Muscle layer of duodenum (tissue), 2 donors: ENCODE data around the gene PTER.

ENCODE experiments used
- H3K27ac ChIP-seq: one replicate; pipeline ENCODE4 v1.7.0; 2013; ENCODE audit warnings: mild to moderate bottlenecking, low read length
- H3K27me3 ChIP-seq: one replicate; pipeline ENCODE4 v1.7.0; 2013; ENCODE audit warnings: low read depth, mild to moderate bottlenecking, control low read depth, low read length
- H3K36me3 ChIP-seq, 2 donors: one replicate each; pipeline ENCODE4 v1.7.0; 2013; ENCODE audit warnings: low read length in 2 of 2, control low read depth in 1 of 2, mild to moderate bottlenecking in 1 of 2; ENCODE audit not compliant: insufficient read depth in 2 of 2, control insufficient read depth in 1 of 2
- H3K4me1 ChIP-seq, 2 donors: one replicate each; pipeline ENCODE4 v1.7.0; 2013; ENCODE audit warnings: low read length in 2 of 2, mild to moderate bottlenecking in 2 of 2, control low read depth in 1 of 2, moderate library complexity in 1 of 2; ENCODE audit not compliant: insufficient read depth in 2 of 2, control insufficient read depth in 1 of 2
- H3K4me3 ChIP-seq, 2 donors: one replicate each; pipeline ENCODE4 v1.7.0; 2013; ENCODE audit warnings: low read length in 2 of 2, low read depth in 1 of 2, mild to moderate bottlenecking in 1 of 2
- H3K9me3 ChIP-seq, 2 donors: one replicate each; pipeline ENCODE4 v1.7.0; 2013; ENCODE audit warnings: low read length in 2 of 2, control low read depth in 1 of 2, mild to moderate bottlenecking in 1 of 2; ENCODE audit not compliant: control insufficient read depth in 1 of 2
- donor health status: healthy.

PTER gene

DNA sequence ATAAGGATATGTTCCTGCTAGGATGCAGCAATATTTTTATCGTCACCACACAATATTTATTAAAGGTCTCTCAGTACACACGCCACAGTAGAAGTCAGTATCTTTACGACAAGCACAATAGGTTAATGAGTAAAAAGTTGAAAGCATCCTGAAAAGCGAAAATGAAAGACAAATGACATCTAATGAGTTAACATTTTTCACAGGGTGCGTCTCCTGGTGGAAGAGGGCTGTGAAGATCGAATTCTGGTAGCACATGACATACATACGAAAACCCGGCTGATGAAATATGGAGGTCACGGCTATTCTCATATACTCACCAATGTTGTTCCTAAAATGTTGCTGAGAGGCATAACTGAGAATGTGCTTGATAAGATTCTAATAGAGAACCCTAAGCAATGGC is 74.0 kb downstream of the PTER start:
- H3K9me3 ChIP-seq = no peaks in the 10 kb centered on the region
- H3K27ac ChIP-seq = no peak overlapping the region
- H3K36me3 ChIP-seq = peaks cover 0 to 3% of the 10 kb centered on the region in 2 donors
- no peaks in the 10 kb centered on the region for H3K27me3 ChIP-seq
- H3K4me3 ChIP-seq = no peak overlapping the region
- no peaks in the 10 kb centered on the region for H3K4me1 ChIP-seq

DNA sequence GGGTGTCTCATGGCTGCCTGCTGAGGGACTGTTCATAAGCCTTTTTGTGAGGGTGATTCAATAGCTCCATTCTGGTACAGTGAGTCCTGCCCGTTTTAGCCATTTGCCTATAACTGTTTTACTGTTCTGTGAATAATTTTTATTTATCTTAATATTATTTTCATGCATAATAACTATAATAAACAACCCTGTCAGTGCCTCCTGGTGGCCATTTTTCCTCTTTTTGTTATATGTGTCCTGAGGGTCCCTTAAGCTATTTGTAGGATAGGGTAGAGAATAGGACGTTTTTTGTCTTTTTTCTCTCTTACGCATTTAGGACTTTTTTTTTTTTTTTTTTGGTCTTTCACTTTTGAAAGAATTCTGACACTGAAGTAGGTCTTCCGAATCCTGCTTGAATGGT is 82.0 kb downstream of the PTER start:
- Histone ChIP-seq H3K27ac (no peak overlapping the region), H3K4me1 (peaks cover 0 to 24% of the 10 kb centered on the region in 2 donors), H3K27me3 (peaks cover 14% of the 10 kb centered on the region), H3K4me3 (no peak overlapping the region), H3K36me3 (no peaks in the 10 kb centered on the region), H3K9me3 (no peaks in the 10 kb centered on the region)

DNA sequence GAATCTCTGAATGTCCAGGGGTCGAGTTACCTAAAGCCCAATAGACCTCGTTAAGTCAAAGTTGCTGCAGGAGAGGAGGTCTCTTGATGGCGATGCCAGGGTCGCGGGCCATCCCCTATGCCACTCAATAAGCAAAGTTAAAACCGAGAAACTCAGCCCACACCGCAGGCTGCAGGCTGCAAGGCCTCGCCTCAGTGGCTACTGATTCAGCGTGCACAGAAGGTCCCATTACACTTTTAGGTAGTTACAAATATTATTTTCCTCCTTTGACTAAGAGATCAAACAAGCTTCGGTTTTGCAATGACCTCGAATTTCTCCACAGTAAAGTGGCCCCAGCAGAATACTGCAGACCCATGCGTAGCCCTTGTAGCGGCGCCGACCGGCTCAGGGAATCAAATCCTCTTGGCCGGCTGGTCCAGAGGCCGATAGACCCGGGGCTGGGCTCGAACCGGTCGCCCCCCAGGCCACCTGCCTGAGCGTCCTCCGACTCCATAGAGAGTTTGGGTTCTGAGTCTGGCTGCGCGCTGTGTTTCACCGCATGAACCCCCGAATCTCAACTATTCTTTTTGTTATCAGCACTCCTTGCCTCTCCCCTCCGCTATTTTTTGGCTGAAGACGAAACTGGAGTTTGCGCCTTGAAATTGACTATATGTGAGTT is 82.6 kb downstream of the PTER start:
- Histone ChIP-seq H3K9me3 (no peaks in the 10 kb centered on the region), H3K4me3 (peak overlapping the region in 1 of 2 donors; percentile 70), H3K27me3 (peaks cover 14% of the 10 kb centered on the region), H3K27ac (no peak overlapping the region), H3K36me3 (no peaks in the 10 kb centered on the region), H3K4me1 (peaks cover 0 to 24% of the 10 kb centered on the region in 2 donors)

DNA sequence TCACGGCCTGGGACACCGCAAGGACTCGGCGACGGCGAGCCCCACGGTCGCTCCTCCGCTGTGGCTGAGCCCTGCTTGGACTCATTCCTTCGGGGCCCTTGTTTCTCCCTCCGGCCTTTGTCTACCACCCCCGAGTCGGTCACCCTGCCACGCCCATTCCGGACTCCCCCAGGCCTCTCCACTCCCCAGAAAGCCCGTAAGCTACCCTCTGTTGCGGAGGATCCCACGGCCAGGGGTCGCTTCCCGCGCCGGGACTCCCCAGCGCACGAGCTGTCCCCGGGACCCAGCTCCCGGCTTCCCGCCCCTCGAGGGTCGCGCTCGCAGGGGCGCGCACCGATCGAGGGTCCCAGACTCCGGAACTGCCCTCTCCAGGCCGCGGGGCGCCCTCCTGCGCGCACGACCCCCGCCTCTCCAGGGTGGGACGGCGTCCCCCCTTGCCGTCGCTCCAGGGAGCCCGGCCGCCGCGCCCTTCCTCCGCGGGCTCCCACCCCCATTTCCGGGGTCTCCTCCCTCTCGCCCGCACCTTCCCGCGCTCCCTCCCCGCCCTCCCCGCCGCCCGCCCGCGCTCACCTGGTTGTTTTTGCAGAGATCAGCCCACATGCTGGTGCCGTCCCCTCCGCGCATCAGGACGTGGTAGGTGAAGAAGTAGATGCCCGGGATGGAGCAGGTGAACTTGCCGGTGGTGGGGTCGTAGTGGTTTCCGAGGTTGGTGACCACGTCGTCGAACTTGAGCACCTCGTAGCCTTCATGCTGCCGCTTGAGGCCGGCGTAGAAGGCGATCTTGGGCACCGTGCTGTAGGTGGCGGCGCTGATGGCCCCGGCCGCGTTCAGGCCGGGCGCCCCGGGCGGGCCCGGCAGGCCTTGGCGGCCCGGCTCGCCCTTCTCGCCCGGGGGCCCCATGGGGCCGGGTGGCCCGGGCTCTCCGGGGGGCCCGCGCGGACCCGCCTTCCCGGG is 83.4 kb downstream of the PTER start:
- Histone ChIP-seq H3K36me3 (no peaks in the 10 kb centered on the region), H3K4me1 (peaks cover 0 to 24% of the 10 kb centered on the region in 2 donors), H3K27me3 (peaks cover 14% of the 10 kb centered on the region), H3K9me3 (no peaks in the 10 kb centered on the region), H3K27ac (no peak overlapping the region), H3K4me3 (peak overlapping the region in 1 of 2 donors; percentile 70)

GRCh38 chr10:16520900-16521299 is 84.1 kb downstream of the PTER start:
- no peak overlapping the region for H3K27ac ChIP-seq
- peaks cover 14% of the 10 kb centered on the region for H3K27me3 ChIP-seq
- no peaks in the 10 kb centered on the region for H3K9me3 ChIP-seq
- peak overlapping the region in 1 of 2 donors; percentile 70 for H3K4me3 ChIP-seq
- H3K4me1 ChIP-seq = peaks cover 0 to 24% of the 10 kb centered on the region in 2 donors
- H3K36me3 ChIP-seq = no peaks in the 10 kb centered on the region

DNA sequence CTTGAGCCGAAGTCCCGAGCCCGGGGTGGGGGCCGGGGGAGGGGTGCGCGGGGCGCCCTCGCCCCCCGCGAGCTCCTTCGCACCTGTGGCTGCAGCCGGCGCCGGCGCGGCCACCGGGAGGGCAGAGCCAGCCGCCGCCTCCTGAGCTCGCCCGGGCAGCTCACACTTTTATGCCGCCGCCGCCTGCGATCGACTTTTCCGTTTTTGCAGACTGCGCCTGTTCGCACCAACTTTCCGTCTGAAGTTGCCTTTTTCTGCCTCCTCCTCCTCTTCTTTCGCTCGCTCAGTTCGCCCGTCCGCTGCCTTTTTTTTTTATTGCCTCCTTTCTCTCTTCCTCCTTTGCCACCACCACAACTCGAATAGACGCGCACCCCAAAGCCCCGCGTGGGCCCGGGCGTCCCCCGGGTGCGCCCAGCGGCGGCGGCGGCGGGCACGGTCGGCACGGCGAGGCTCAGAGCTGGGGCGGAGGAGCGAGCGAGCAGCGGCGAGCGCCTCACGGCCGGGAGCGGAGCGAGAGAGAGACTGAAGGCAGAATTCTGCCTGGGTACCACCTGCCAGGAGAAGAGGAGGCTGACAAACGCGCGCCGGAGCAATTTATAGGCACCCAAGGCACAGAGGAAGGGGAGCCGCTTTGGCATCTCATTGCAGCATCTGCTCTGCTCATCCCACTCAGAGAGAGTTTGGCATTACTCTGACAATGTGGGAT is 84.7 kb downstream of the PTER start, which contains the start of gene C1QL3:
TSS of gene C1QL3 (minus strand) at position 569 of the 706 bp plus-strand sequence. CDS start 814 bp downstream, outside the sequence.
- H3K4me3 ChIP-seq = peak within 1 kb of the TSS; percentile 16 to 70

DNA sequence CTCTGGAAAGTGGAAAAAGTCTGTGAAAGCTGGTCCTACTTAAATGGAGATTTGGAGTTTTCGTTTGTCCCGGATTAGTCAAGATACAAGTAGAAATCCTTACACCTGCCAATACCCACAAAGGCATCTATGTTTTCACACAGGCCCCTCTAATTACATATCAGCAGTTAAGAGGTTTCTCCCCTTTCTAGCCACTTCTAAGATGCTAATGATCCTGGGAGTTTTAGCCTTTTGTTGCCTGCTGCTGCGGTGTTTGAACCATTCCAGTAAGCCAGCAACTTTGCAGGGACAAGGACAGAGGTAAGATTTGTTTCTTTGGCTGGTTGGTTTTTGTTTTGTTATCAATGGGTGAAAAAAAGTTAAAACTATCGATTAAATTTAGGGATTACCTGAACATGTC is 90.6 kb downstream of the PTER start:
- Histone ChIP-seq H3K36me3 (no peaks in the 10 kb centered on the region), H3K27ac (no peak overlapping the region), H3K4me3 (no peak overlapping the region), H3K4me1 (no peaks in the 10 kb centered on the region), H3K9me3 (no peaks in the 10 kb centered on the region), H3K27me3 (no peaks in the 10 kb centered on the region)

More for the DNA sequence above, 84.7 kb downstream of the PTER start, which contains the start of gene C1QL3:
- no peaks in the 10 kb centered on the region for H3K36me3 ChIP-seq
- no peak within 1 kb of the TSS for H3K27ac ChIP-seq
- H3K27me3 ChIP-seq = peaks cover 14% of the 10 kb centered on the region
- H3K9me3 ChIP-seq = no peaks in the 10 kb centered on the region
- H3K4me1 ChIP-seq = peaks cover 0 to 24% of the 10 kb centered on the region in 2 donors

DNA sequence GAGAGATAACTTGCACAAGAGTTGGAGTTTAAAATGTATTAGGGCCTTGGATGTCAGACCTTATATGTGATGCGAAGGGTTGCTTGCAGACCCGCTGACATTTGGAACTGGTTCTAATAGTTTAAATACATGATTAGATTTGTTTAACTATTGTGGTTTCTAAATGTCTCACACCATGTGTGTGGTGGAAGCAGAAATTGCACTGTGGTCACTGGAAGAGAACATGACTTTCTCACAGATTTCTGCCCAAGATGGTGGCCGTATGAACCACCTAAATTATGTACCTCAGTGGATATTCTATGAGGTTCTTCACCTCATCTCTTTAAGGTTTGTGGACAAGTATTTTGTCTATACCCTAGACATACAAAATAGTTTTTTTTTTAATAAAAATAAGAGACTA is 93.0 kb downstream of the PTER start:
- Histone ChIP-seq H3K27ac (no peak overlapping the region), H3K4me3 (no peak overlapping the region), H3K36me3 (no peaks in the 10 kb centered on the region), H3K9me3 (no peaks in the 10 kb centered on the region), H3K4me1 (no peaks in the 10 kb centered on the region), H3K27me3 (no peaks in the 10 kb centered on the region)

DNA sequence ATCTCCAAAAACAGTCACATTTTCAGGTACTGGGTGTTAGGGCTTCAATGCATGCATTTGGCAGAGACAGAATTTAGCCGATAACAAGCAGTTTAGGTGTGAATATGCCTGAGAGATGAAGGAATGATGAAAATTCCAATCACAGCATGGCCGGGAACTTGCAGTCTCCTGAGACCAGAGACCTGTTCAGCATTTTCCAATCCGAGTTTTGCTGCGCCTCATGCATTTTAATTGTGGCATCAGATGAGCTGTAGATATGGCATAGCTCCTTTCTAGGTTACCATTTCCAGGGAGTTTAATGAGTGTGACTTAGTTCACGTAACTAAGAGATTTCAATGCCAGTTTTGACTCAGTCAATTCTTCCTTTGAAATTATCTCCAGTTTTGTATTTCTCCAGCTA is 99.3 kb downstream of the PTER start:
- Histone ChIP-seq H3K27me3 (no peaks in the 10 kb centered on the region), H3K36me3 (no peaks in the 10 kb centered on the region), H3K9me3 (no peaks in the 10 kb centered on the region), H3K4me1 (no peaks in the 10 kb centered on the region), H3K4me3 (no peak overlapping the region), H3K27ac (no peak overlapping the region)

GRCh38 chr10:16544099-16544498 is 107.3 kb downstream of the PTER start:
- Histone ChIP-seq H3K9me3 (no peaks in the 10 kb centered on the region), H3K4me3 (no peak overlapping the region), H3K27me3 (no peaks in the 10 kb centered on the region), H3K4me1 (no peaks in the 10 kb centered on the region), H3K36me3 (no peaks in the 10 kb centered on the region), H3K27ac (no peak overlapping the region)

DNA sequence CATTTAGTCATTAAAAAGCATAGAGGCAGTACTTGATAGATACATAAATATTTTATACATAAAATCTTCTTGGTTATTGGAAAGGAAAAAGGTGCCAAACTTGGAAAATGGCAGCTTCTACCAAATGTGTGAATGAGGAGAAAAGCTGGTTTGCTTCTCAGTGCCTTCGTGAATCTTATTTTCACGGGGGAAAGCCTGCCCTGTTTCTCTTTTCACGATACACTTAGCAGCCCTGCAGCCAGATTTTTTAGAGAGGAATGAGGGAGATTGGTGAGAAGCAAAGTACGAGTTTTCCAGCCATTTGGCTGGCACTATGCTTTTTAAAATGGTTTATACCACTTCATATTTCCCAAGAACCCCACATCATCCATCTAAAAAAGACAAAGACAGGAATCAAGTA is 107.8 kb downstream of the PTER start:
- Histone ChIP-seq H3K9me3 (no peaks in the 10 kb centered on the region), H3K36me3 (no peaks in the 10 kb centered on the region), H3K27ac (no peak overlapping the region), H3K27me3 (no peaks in the 10 kb centered on the region), H3K4me3 (no peak overlapping the region), H3K4me1 (no peaks in the 10 kb centered on the region)
